ENCODE results near the gene B9D1.
A peak's percentile ranks its signal among the peaks of the same experiment; 100 is the strongest.

Gene B9D1

GRCh38 chr17:19319771-19320505, 42.6 kb downstream of the B9D1 start:
- no peak for DNase-seq (ENCODE audit: low spot score)

- DNase-seq (ENCODE audit: low spot score) = no peak
These were observed 43.9 kb downstream of the B9D1 start for GRCh38 chr17:19318611-19319010.

- no peak for DNase-seq (ENCODE audit: low spot score)
These were observed 45.0 kb downstream of the B9D1 start for GRCh38 chr17:19317359-19318095.

GRCh38 chr17:19316761-19317358, 45.7 kb downstream of the B9D1 start:
- DNase-seq (ENCODE audit: low spot score) = no peak

GRCh38 chr17:19315104-19315503, 47.4 kb downstream of the B9D1 start:
- DNase-seq (ENCODE audit: low spot score) = no peak

- no peak for DNase-seq (ENCODE audit: low spot score)
These were observed 48.5 kb downstream of the B9D1 start for GRCh38 chr17:19313746-19314651.

- no peak for DNase-seq (ENCODE audit: low spot score)
These were observed 49.3 kb downstream of the B9D1 start for GRCh38 chr17:19313066-19313745.

GRCh38 chr17:19312406-19312805, 50.1 kb downstream of the B9D1 start:
- no peak for DNase-seq (ENCODE audit: low spot score)

GRCh38 chr17:19311421-19312215, 50.9 kb downstream of the B9D1 start:
- DNase-seq (ENCODE audit: low spot score) = no peak

- DNase-seq (ENCODE audit: low spot score) = no peak
These were observed 51.5 kb downstream of the B9D1 start for GRCh38 chr17:19311016-19311415.

- no peak for DNase-seq (ENCODE audit: low spot score)
These were observed 52.4 kb downstream of the B9D1 start for GRCh38 chr17:19310151-19310550.

GRCh38 chr17:19309701-19310100, 52.8 kb downstream of the B9D1 start:
- no peak for DNase-seq (ENCODE audit: low spot score)

- DNase-seq (ENCODE audit: low spot score) = no peak
These were observed 54.1 kb downstream of the B9D1 start for GRCh38 chr17:19308398-19308797.

- DNase-seq (ENCODE audit: low spot score) = no peak
These were observed 55.0 kb downstream of the B9D1 start for GRCh38 chr17:19307521-19307920.

GRCh38 chr17:19306160-19307111, 56.1 kb downstream of the B9D1 start:
- peak; percentile 79 for DNase-seq (ENCODE audit: low spot score)

- DNase-seq (ENCODE audit: low spot score) = no peak
These were observed 56.8 kb downstream of the B9D1 start for GRCh38 chr17:19305761-19306159.

GRCh38 chr17:19305256-19305655, 57.3 kb downstream of the B9D1 start:
- DNase-seq (ENCODE audit: low spot score) = peak; percentile 48

GRCh38 chr17:19304751-19305150, 57.8 kb downstream of the B9D1 start:
- DNase-seq (ENCODE audit: low spot score) = no peak

- DNase-seq (ENCODE audit: low spot score) = no peak
These were observed 58.3 kb downstream of the B9D1 start for GRCh38 chr17:19304209-19304608.

GRCh38 chr17:19303367-19303776, 59.2 kb downstream of the B9D1 start:
- no peak for DNase-seq (ENCODE audit: low spot score)

All from activated CD4-positive, alpha-beta T cell treated with anti-CD3 and anti-CD28 coated beads, Interleukin-2, Interleukin-4, amounts not matched to agents 100 ng/mL and 50 ng/mL, durations not matched to agents 16 hours and 8 hours (primary cell).